ENCODE results near the gene OSBP2. TPM values are rescaled to one million over a fixed set of nuclear protein-coding genes. Genes with fewer than 3 reads are reported as not detected.

The OSBP2 gene
- total RNA-seq, 1 donor from 2014 or later = 0.53 TPM

GRCh38 chr22:30944986-30945385 lies 250.3 kb downstream of the OSBP2 start:
- no peaks in the 10 kb centered on the region for H3K9me3 ChIP-seq
- H3K36me3 ChIP-seq = peaks cover 49 to 65% of the 10 kb centered on the region in 2 donors
- no peak for DNase-seq (ENCODE audit: low spot score in 2 of 2)
- peak overlapping the region; percentile 88 to 96 for H3K27ac ChIP-seq
- no peak for TF ChIP-seq CTCF (IDR thresholded peaks at IDR 0.05)
- intact Hi-C loops (cut with DNase I) = loop anchor here (10.0 kb wide), 1 partner anchor 350 kb away; the partner anchor contains the start of gene PIK3IP1
- H3K4me1 ChIP-seq = peaks cover 21 to 62% of the 10 kb centered on the region in 2 donors
- H3K27me3 ChIP-seq = no peaks in the 10 kb centered on the region
- no peak overlapping the region for H3K4me3 ChIP-seq

GRCh38 chr22:30945653-30946052 lies 251.0 kb downstream of the OSBP2 start:
- intact Hi-C loops (cut with DNase I) = loop anchor here (10.0 kb wide), 1 partner anchor 349 kb away; the partner anchor contains the start of gene PIK3IP1
- peak overlapping the region; percentile 88 to 96 for H3K27ac ChIP-seq

GRCh38 chr22:30946354-30946753 lies 251.7 kb downstream of the OSBP2 start:
- intact Hi-C loops (cut with DNase I) = loop anchor here (10.0 kb wide), 1 partner anchor 348 kb away; the partner anchor contains the start of gene PIK3IP1
- TF ChIP-seq CTCF (IDR thresholded peaks at IDR 0.05) = no peak
- Histone ChIP-seq H3K4me1 (peaks cover 21 to 74% of the 10 kb centered on the region in 2 donors), H3K27me3 (no peaks in the 10 kb centered on the region), H3K27ac (peak overlapping the region; percentile 88 to 96), H3K36me3 (peaks cover 37 to 52% of the 10 kb centered on the region in 2 donors), H3K9me3 (no peaks in the 10 kb centered on the region), H3K4me3 (no peak overlapping the region)
- no peak for DNase-seq (ENCODE audit: low spot score in 2 of 2)

More at GRCh38 chr22:30945653-30946052, 251.0 kb downstream of the OSBP2 start:
- TF ChIP-seq CTCF (IDR thresholded peaks at IDR 0.05) = no peak
- DNase-seq (ENCODE audit: low spot score in 2 of 2) = no peak
- Histone ChIP-seq H3K36me3 (peaks cover 44 to 58% of the 10 kb centered on the region in 2 donors), H3K27me3 (no peaks in the 10 kb centered on the region), H3K4me1 (peaks cover 21 to 69% of the 10 kb centered on the region in 2 donors), H3K4me3 (no peak overlapping the region), H3K9me3 (no peaks in the 10 kb centered on the region)

- DNase-seq (ENCODE audit: low spot score in 2 of 2) = peak in 1 of 2 donors; percentile 87
- no peaks in the 10 kb centered on the region for H3K27me3 ChIP-seq
- no peaks in the 10 kb centered on the region for H3K9me3 ChIP-seq
- intact Hi-C loops (cut with DNase I) = loop anchor here (10.0 kb wide), 1 partner anchor 348 kb away; the partner anchor contains the start of gene PIK3IP1
- peaks cover 21 to 81% of the 10 kb centered on the region in 2 donors for H3K4me1 ChIP-seq
- TF ChIP-seq CTCF (IDR thresholded peaks at IDR 0.05) = peak in 2 of 3 experiments; percentile 21 to 35
- H3K36me3 ChIP-seq = peaks cover 27 to 46% of the 10 kb centered on the region in 2 donors
- H3K4me3 ChIP-seq = no peak overlapping the region
- H3K27ac ChIP-seq = peak overlapping the region; percentile 88 to 96
Observed at GRCh38 chr22:30947173-30947815, 252.6 kb downstream of the OSBP2 start.

GRCh38 chr22:30947816-30948454 lies 253.3 kb downstream of the OSBP2 start:
- peaks cover 21 to 85% of the 10 kb centered on the region in 2 donors for H3K4me1 ChIP-seq
- H3K27ac ChIP-seq = peak overlapping the region; percentile 88 to 96
- DNase-seq (ENCODE audit: low spot score in 2 of 2) = no peak
- no peaks in the 10 kb centered on the region for H3K27me3 ChIP-seq
- H3K4me3 ChIP-seq = peak overlapping the region in 1 of 2 donors; percentile 10
- H3K36me3 ChIP-seq = peaks cover 22 to 40% of the 10 kb centered on the region in 2 donors
- intact Hi-C loops (cut with DNase I) = loop anchor here (1.0 to 10.0 kb wide), 5 partner anchors 21 to 347 kb away; partner anchors contain the start of genes PIK3IP1 and TUG1
- peak; percentile 49 to 64 (median 59) for TF ChIP-seq CTCF (IDR thresholded peaks at IDR 0.05)
- H3K9me3 ChIP-seq = no peaks in the 10 kb centered on the region
